ENCODE results near the gene ANKRD66.

ANKRD66 gene

DNA sequence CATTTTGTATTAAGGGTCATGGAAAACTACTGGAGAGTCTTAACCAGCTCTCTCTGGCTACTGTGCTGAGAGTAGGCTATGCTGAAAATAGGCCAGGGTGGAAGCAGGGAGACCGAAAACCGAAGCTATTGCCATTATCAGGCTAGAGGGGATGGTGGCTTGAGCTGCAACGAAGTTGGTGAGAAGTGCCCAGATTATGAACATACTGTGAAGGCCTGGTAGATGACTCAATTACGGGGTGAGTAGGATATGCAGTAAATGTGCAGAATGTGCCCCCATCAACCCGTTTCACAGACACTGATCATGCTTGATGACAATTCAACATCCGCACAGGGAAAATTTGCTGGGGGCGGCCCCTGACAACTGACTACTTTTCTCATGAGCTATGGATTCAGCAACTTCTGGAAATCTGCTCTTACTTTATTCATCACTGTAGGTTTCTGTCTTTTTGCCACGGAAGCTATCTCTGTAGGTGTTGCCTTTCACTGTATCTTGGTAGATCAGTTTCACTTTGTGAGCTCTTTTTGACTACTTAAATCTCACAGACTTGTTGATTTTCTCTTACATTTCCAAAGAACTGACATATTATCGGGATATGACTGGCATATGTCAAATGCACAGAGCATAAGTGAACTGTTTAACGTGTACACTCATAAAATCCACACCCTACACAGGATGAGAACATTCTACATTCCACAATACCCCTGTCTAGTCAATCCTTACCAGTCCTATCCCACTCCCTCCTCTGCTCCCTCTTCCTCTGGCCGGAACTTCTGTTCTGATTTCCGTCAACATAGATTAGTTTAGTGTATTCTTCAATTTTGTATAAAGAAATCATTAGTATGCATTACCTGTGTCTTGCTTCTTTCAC is 31.0 kb downstream of the ANKRD66 start:
- Histone ChIP-seq H3K4me3 (ENCODE audit: low read depth in 1 of 2, low read length in 2 of 2) (no peak overlapping the region), H3K36me3 (ENCODE audit: insufficient read depth, low read length) (no peaks in the 10 kb centered on the region), H3K9ac (ENCODE audit: low read depth, low read length) (no peak overlapping the region), H4K20me1 (ENCODE audit: insufficient read depth, low read length) (no peaks in the 10 kb centered on the region), H2AFZ (ENCODE audit: low read depth, low read length) (no peak overlapping the region), H3K79me2 (ENCODE audit: insufficient read depth, low read length) (no peaks in the 10 kb centered on the region), H3K27ac (ENCODE audit: low read length) (no peak overlapping the region), H3K9me3 (ENCODE audit: insufficient read depth, low read length, severe bottlenecking) (no peaks in the 10 kb centered on the region), H3K4me1 (ENCODE audit: insufficient read depth, low read length) (no peaks in the 10 kb centered on the region), H3K27me3 (ENCODE audit: insufficient read depth, low read length, poor library complexity) (no peaks in the 10 kb centered on the region), H3K4me2 (ENCODE audit: insufficient read depth, low read length) (no peak overlapping the region)
- ATAC-seq (ENCODE audit: insufficient read depth, low read depth) (no peak), DNase-seq (no peak)
- no peak for TF ChIP-seq EZH2 (IDR thresholded peaks at IDR 0.05; ENCODE audit: borderline replicate concordance, low read depth, low read length, severe bottlenecking)
- TF ChIP-seq, protein P1, sequence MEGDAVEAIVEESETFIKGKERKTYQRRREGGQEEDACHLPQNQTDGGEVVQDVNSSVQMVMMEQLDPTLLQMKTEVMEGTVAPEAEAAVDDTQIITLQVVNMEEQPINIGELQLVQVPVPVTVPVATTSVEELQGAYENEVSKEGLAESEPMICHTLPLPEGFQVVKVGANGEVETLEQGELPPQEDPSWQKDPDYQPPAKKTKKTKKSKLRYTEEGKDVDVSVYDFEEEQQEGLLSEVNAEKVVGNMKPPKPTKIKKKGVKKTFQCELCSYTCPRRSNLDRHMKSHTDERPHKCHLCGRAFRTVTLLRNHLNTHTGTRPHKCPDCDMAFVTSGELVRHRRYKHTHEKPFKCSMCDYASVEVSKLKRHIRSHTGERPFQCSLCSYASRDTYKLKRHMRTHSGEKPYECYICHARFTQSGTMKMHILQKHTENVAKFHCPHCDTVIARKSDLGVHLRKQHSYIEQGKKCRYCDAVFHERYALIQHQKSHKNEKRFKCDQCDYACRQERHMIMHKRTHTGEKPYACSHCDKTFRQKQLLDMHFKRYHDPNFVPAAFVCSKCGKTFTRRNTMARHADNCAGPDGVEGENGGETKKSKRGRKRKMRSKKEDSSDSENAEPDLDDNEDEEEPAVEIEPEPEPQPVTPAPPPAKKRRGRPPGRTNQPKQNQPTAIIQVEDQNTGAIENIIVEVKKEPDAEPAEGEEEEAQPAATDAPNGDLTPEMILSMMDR (IDR thresholded peaks at IDR 0.05; ENCODE audit: borderline replicate concordance, extremely low read depth, low read length, poor library complexity, severe bottlenecking) = no peak

DNA sequence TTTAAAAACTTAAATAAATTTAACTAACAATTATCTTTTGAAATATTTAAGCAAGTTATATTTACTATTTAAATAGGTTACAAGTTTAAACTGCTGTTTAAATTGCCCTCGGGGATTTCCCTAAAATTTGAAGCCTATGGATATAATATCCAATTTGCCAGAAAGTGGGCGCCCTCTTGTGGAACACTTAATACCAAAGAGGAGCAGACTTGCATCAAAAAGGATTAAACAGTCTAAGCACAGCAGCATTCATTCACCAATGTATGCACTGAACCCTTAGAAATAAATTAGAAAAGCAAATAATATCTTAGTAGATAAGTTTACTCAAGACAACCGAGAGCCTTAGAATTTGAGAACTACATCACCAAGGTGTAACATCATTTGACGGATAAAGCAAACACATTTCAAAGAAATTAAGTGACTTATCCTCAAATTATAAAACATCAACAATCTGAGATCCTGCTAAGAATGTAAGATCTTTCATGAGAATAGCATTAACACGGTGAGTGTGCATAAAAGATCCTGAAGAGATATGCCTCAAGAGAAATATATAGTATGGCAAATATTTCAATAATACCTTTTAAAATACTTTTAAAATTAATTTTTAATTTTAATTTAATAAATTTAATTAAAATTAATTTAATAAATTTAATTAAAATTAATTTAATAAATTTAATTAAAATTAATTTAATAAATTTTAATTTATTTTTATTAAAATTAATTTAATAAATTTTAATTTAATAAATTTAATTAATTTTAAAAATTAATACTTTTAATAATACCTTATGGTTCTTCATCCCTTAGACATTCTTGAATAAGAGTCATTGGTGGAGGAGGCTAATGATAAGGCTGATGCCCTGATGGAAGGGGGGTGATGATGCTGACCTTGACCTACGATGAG is 35.0 kb downstream of the ANKRD66 start:
- DNase-seq (peak; percentile 29), ATAC-seq (ENCODE audit: insufficient read depth, low read depth) (peak; percentile 61; the same call in 1 of the 3 replicates)
- no peaks in the 10 kb centered on the region for H3K9me3 ChIP-seq (ENCODE audit: insufficient read depth, low read length, severe bottlenecking)
- H3K4me1 ChIP-seq (ENCODE audit: insufficient read depth, low read length) = no peaks in the 10 kb centered on the region
- no peak overlapping the region for H3K4me2 ChIP-seq (ENCODE audit: insufficient read depth, low read length)
- TF ChIP-seq, protein P1 (IDR thresholded peaks at IDR 0.05; ENCODE audit: borderline replicate concordance, extremely low read depth, low read length, poor library complexity, severe bottlenecking) = peak; percentile 75
- TF ChIP-seq EZH2 (IDR thresholded peaks at IDR 0.05; ENCODE audit: borderline replicate concordance, low read depth, low read length, severe bottlenecking) = no peak
- H4K20me1 ChIP-seq (ENCODE audit: insufficient read depth, low read length) = no peaks in the 10 kb centered on the region
- no peaks in the 10 kb centered on the region for H3K79me2 ChIP-seq (ENCODE audit: insufficient read depth, low read length)
- H3K27ac ChIP-seq (ENCODE audit: low read length) = no peak overlapping the region
- H2AFZ ChIP-seq (ENCODE audit: low read depth, low read length) = no peak overlapping the region
- H3K27me3 ChIP-seq (ENCODE audit: insufficient read depth, low read length, poor library complexity) = no peaks in the 10 kb centered on the region
- H3K4me3 ChIP-seq (ENCODE audit: low read depth in 1 of 2, low read length in 2 of 2) = no peak overlapping the region
- H3K9ac ChIP-seq (ENCODE audit: low read depth, low read length) = no peak overlapping the region
- H3K36me3 ChIP-seq (ENCODE audit: insufficient read depth, low read length) = no peaks in the 10 kb centered on the region

DNA sequence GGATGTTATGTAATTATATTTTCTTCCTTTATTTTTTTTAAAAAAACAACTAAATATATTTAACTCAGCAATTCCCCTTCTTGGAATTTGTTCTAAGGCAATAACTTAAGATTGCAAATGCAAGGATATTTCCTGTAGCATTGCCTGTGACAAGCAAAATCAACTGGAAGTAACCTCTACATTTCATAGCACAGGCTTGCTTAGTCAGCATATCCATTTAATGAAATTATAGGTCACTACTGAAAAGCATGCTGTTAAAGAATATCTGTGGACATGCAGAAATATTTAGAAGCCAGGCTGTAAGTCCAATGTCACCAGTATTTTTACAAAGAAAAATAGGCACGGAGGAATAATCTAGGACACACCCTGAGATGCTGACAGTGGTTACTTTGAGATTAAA is 37.8 kb downstream of the ANKRD66 start:
- no peaks in the 10 kb centered on the region for H4K20me1 ChIP-seq (ENCODE audit: insufficient read depth, low read length)
- ATAC-seq (ENCODE audit: insufficient read depth, low read depth) (no peak), DNase-seq (no peak)
- H3K9ac ChIP-seq (ENCODE audit: low read depth, low read length) = no peak overlapping the region
- H3K27ac ChIP-seq (ENCODE audit: low read length) = no peak overlapping the region
- H3K4me1 ChIP-seq (ENCODE audit: insufficient read depth, low read length) = no peaks in the 10 kb centered on the region
- H3K36me3 ChIP-seq (ENCODE audit: insufficient read depth, low read length) = no peaks in the 10 kb centered on the region
- H3K4me3 ChIP-seq (ENCODE audit: low read depth in 1 of 2, low read length in 2 of 2) = no peak overlapping the region
- no peak for TF ChIP-seq EZH2 (IDR thresholded peaks at IDR 0.05; ENCODE audit: borderline replicate concordance, low read depth, low read length, severe bottlenecking)
- TF ChIP-seq, protein P1 (IDR thresholded peaks at IDR 0.05; ENCODE audit: borderline replicate concordance, extremely low read depth, low read length, poor library complexity, severe bottlenecking) = no peak
- no peak overlapping the region for H3K4me2 ChIP-seq (ENCODE audit: insufficient read depth, low read length)
- no peaks in the 10 kb centered on the region for H3K79me2 ChIP-seq (ENCODE audit: insufficient read depth, low read length)
- H3K9me3 ChIP-seq (ENCODE audit: insufficient read depth, low read length, severe bottlenecking) = no peaks in the 10 kb centered on the region
- H3K27me3 ChIP-seq (ENCODE audit: insufficient read depth, low read length, poor library complexity) = no peaks in the 10 kb centered on the region
- H2AFZ ChIP-seq (ENCODE audit: low read depth, low read length) = no peak overlapping the region
